Stimulated activated CD8-positive, alpha-beta memory T cell treated with anti-CD3 and anti-CD28 coated beads, Interleukin-15, amount 100 ng/mL, for 24 hours (primary cell): ENCODE measurements around the gene PRKD2.
"Not testable (repeated sequence)": the region's sequence is repeated elsewhere in the genome, so short reads cannot be mapped to it uniquely, and the experiment has no call there.

Experiments used
- DNase-seq: peaks from one replicate; pipeline ENCODE4 v3.0.0-alpha.2; 2020; ENCODE audit warnings: low read depth

PRKD2 gene

DNA sequence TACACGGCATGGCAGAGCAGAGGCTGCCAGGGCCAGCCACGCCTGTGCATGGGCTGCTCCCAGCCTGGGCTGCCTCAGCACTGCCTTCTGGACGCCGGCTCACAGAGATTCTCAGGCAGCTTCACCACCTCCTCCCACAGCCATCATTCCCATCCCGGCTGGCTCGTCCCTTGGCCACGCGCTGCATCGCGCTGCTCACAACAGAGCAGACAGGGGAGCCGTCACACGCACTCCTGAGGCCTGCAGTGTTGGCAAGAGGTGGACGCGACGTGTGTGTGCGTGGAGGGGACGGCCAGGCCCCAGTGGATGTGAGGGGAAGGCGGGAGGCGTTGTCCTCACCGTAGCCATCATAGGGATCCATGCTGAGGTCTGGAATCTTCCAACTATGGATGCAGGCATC is 7.6 kb upstream of the PRKD2 start:
- no peak for DNase-seq

DNA sequence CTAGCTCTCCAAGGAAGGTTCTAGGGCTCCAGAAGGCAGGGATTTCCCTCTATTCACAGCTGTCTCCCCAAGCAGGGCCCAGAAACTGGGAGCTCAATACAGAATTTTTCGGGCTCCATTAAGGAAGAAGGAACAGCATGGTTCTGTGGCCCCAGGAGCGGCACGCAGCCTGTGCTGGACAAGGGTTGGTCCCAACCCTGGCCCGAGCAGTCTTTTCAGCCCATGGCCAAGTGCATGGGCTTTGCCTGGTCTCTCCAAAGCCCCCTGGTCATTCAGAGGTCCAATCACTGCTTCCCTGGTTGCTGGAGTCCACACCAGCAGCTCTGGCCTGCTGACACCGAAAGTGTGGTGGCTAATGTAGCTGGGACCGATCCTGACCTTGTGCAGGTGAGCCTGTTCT is 6.6 kb upstream of the PRKD2 start:
- DNase-seq, result no peak

DNA sequence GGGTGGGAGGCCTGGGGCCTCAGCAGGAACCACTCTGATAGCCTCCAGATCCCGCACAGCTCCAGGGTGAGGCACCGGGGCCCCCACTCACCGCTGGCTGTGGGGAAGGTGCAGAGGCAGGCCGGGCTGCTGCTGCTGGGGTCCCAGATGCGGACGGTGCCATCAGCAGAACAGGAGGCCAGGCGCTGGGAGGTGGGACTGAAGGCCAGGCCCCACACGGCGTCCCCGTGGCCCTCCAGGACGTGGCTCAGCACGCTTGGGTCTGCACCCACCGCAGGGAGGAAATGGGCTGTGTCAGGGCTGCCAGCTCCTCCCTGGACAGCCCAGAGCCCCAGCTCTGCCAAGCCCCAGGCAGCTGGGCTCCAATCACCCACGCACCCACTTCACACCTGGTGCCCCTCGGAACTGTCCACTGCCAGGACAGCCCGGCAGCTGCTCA is 6.1 kb upstream of the PRKD2 start:
- no peak for DNase-seq

DNA sequence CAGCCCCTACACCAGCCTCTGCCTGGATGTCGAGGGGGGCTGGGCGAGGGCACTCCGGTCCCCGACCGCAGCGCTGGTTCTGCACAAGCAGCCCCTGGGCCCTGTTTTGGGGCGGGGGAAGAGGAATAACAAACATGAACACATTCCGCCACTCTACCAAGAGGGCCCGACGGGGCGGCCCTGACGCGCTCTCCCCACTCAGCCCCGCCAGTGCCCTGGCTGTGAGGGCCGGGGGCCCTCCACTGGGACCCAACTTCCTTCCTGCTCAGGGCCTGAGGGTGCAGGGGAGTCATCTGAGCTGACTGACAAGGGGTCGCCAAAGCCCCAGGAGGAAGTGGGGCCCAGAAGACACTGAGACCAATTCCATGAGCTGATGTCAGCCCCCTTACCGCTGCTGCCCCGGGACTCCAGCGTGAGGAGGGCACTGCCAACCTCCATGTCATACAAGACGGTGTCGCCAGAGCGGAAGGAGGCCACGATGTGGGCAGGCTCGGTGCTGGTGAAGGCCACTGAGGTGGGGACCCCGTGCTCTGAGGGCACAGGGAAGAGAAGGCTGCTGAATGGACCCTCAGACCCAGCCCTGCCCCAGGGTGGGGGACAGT is 5.6 kb upstream of the PRKD2 start:
- no peak for DNase-seq

DNA sequence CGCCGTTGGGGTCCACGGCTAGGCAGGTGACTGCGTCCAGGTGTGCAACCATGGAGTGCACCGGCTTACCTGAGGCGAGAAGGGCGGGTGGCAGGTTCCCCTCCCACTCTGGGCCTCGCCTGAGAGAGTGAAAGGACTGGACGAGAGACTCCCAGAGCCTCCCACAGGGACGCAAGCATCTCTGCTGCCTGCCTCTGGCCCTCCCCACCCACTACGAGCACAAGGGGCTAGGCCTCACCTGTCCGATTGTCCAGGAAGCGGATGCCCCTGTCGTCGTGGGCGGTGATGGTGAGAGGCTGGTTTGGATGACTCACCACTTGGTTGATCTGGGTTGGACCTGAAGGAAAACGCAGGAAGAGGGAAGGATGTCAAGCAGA is 5.1 kb upstream of the PRKD2 start:
- no peak for DNase-seq

DNA sequence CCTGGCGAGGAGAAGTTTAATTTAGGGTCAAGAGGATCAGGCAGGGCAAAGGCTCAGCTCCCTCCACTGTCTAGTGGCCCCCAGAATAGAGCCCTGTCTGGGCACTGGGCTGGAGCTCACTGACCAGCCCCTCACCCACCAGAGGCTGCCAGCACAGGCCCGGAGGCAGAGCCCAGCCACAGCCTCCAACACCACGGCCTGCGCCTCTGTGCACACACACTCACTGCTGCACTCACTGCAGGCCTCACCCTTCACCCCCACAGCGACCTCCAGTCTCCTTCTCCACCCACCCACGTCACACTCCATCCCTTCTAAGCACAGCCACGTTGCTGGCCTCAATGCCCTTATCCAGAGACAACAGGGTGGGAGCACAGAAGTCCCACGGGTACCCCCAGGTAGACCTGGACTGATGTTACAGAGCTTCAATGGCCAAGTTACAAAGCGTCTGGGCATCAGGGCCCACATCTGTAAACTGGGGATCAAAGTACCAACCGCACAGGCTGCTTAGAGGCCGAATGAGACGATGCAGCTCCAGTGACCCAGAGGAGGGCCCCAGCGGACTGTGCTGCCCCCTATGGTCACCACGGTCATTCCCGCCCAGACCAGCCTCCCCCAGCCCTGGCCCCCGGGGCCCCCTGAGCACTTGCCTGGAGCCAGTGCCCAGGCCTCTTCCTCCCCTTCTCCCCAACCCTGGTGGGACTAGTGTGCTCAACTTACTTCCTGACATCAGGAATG is 4.5 kb upstream of the PRKD2 start:
- DNase-seq, result no peak

DNA sequence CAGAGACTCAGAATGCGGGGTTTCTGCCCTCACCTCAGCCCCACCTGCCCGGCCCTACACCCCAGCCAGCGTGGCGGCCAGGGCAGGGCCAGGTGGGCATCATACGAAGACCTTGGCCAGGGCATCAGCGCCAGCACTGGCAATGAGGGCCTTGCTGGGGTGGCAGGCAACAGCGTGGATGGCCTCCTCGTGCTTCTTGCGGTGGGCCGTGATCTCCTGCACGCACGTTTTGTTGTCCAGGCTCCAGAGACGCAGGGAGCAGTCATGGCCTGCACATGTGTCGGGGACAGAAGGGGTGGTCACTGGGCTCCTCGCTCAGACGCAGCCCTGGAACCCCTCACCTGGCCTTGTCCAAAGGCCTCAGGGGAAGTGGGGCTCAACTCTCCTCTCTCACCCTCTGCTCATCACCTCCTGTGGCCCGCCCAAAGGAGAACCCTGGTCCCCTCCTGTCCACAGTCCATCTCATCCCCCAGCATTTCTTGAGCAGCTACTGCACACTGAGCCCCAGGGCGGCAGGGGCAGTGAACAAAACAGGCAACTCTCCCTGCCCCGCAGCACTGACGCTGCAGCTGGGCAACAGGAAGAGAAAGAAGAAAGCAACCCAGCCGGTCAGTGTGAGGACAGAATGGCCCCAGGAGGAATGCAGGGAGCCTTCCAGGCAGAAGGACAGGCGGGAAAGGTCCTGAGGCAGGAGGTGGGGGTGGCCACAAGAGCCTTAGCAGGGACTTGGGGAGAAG is 3.8 kb upstream of the PRKD2 start:
- no peak for DNase-seq

DNA sequence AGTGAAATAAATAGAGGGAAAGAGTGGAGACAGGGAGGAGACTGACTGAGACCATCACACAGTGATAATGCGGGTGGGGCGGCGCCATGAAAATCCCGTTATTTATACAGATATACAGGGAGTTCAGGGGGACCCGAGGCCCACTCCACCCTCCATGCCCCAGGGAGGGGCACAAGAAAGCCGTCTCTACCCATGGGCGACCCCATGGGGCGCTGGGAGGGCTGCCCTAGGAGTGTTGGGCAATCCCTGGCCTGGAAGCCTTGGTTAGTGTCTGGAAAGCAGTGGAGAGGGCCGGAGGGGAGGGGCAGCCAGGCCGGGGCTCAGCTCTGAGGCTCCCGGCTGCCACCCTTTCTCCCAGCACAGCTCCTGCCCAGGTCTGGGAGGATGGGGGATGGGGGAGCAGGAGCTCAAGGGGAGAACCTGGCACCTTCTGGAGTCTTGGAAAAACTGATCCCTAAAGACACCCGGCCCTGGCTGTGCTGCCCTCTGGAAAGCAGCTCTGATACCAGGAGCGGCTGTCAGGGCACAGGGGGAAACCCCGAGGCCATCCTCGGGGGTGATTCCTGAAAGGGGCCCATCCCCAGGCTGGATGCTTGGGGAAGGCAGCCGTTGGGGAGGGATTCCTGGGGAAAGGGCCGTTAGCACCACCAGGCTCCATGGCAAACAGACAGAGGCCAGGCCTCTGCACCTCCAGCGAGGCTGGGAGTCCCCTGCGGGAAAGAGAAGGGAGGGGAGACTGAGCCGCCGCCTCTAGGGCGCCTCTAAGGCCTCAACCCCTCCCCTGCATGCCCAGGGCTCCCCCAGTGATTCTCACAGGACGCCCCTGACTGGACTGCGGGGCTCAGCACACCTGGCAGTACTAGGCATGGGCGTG is 3.0 kb upstream of the PRKD2 start:
- DNase-seq, result no peak

DNA sequence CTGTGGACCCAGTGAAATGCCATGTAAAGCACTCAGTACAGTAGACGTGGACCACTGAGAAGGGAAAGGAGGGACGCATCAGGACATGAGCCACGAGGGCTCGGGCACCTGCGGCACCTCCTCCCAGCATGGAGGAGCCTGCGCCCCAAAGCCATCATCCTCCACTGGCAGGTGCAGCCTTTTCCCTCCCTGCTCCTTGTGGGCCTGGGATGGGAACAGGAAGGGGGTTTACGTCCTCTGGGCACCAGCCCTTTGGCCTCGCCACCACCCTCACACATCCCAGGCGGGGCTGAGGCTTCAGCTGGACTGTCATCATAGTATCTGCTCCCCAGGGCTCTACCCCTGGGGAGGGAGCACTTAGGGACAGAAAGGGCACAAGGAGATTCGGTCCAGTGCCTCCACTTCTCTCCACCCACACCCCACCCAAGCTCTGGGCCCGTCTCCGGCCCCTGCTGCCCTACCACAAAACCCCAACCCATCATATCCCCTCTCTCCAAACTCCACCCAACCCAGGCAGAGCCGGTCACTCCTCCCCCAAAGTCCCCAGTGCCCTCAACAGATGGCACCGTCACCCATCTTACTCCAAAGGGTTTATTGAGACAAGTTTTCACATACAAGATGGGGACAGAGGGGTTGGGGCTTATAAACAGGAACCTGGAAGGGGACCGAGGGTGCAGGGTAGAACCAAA is 2.2 kb upstream of the PRKD2 start:
- DNase-seq, result no peak

DNA sequence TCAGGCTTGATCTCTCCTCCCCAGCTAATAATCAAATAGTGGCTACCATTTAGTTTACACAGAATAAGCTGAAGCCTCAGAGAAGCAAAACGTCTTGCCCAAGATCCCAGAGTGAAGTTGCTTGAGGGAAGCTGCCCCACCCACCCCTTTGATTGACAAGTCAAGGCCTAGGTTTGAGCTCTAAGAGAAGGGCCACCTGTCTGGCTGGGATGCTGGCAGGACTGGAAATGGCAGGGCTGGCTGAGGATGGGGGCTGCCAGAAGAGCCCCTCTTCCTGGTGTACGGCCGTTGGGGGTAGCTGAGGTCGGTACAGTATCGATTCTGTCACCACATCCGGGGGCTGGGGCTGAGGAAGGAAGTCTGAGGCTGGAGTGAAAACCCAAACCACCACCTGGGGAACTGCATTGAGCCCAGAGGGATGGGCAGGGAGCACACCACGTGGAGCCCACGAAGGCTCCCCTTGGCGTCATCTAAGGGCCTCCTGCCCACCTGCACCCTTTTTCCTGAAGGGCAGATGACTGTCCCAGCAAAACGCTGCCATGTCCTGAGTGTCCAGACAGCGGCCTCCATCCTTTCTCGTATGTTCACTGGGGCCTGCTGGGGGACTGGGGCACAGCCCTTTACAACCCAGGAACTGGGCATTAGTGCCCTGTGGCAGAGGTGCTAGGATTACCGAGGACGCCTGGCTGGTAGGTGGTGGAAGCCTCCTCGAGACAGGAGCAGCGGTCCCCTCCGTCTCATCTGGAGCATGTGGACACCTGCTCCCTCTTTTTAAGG is 1.4 kb upstream of the PRKD2 start:
- DNase-seq, result no peak

DNA sequence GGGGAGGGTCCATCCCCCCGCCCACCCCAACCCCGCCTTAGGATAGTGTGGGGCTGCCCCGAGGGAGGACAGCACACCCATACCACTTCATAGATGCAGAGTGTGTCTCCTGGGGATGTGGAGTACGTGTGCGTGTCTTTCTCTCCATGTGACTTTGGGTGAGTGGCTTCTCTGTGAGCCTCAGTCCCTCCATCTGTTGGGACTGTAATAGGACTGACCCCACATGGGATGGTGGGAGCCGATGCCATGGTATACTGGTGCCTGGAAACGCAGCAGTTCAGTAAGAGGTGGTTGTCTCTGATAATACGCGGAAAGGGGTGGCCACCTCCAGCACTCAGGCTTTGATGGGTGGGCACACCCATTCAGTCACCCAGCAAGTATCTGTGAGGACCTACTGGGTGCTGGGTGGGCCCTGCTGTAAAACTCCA is 816 bp upstream of the PRKD2 start:
- no peak for DNase-seq

DNA sequence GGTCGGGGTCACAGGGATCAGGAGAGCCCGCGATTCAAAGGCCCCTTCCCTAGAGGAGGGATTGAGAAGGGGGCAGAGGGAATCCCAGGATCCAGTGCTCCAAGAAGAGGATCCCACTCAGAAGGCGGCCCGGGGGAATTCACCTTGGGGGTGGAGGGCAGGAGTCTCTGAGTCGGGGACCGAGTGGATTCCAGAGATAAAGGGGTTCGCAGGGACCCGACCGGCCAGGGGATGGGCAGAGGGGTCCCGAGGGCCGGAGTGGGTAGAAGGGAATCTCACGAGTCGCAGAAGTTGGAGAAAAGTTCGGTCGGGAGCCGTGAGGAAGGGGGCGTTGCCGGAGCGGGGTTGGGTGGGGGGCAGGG is 261 bp downstream of the PRKD2 start:
- DNase-seq, result no peak

DNA sequence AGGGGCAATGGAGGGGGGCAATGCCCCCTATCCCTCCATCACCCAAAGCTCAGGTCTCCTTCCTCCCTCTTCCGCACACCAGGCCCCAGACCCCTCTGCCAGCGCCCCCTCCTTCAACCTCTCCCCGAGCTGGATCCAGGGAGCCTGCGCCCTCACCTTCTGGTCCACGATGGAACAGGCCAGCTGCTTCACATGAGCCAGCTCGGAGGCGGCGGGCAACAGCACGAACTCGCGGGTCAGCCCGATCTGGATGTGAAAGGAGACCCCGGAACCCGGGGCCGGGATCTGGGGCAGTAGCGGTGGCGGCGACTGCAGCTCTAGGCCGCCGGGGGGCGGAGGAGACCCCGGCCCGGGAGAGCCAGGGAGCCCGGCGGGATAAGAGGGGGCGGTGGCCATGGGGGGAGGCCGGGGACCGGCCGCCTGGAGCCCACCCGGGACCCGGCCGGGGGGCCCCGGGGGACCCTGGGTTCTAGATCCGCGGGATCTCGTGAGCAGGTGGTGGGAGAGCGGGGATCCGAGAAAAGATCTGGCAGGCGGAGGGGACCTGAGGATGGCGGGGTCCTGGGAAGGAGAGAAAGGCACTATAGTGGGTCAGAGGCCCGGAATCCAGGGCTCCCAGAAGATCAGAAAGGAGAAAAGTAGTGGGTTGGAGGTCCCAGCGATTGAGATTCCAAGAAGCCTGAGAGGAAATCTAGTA is 791 bp downstream of the PRKD2 start:
- DNase-seq, result no peak

DNA sequence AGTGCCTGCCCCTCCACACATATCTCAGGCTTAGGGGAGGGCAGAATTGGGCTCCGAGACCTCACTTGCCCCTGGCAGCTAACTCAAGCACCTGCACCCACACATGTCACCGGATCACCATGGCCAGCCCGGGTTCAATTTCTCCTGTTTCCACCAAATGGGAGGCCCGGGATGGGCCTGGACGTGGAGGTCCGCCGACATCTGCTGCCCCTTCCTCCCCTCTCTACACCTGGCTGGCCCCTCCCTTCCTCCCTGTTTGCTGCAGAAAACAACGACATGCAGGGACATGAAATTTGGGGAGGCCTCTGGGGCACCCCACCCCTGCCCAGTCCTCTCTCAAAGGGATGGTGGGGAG is 1.3 kb downstream of the PRKD2 start:
- DNase-seq, result no peak

DNA sequence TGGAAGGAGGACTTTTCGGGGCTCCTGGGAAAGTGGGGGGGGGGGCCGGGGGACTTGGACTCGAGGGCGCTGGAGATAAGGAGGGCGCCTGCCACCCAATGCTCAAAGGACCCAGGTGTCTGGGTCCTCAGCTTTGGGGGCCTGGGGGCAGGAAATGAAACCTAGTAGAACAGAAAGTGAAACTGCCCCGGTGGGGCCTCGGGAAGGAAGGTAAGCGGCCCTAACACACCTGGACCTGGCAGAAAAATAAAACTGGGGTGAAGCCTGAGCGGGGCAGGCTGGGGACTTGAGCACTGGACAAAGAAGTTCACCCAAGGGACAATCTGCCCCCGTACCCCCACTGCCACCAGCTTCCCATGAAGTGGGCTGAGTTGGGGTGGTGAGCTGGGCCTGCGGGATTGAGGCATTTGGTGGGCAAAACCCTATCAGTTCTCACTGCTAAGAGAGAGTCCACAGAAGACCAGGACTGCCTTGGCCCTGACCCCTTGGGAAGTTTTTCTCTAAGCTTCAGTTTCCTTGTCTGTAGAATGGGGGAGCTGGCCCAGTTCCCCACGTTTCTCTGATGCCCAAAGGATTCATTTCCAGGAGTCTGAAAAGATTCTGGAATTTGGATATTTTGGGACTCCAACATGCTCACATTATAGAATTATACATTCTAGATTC is 2.3 kb downstream of the PRKD2 start:
- DNase-seq, result no peak

DNA sequence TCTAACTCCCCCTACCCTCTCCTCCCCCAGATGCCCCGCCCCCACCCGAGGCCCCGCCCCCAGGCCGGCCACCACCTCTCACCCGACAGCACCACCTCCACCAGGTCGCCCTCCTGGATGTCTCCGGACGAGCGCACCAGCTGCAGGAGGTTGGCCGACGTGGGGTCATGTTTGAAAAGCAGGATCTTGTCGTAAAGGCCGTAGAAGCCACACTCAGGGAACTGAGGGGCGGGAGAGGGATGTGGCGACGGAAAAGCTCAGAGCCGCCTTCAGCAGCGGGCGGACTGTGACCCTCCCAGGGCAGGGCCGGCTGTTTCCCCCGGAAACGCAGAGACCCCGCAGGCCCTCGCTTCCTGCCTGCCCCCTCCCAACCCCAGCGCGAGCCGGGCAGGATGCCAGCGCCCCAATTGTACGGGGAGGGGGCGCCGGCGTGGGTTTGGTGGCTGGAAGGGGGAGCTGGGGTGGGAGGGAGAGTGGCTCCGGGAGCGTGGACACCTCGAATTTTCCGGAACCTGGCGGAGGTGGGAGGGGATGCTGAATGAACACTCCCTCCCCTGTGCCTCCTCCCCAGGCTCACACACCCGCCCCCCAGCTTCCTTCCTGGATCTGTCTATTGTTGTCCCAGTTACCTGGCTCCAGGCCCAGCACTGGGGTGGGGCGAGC is 3.0 kb downstream of the PRKD2 start:
- peak; percentile 33 for DNase-seq

DNA sequence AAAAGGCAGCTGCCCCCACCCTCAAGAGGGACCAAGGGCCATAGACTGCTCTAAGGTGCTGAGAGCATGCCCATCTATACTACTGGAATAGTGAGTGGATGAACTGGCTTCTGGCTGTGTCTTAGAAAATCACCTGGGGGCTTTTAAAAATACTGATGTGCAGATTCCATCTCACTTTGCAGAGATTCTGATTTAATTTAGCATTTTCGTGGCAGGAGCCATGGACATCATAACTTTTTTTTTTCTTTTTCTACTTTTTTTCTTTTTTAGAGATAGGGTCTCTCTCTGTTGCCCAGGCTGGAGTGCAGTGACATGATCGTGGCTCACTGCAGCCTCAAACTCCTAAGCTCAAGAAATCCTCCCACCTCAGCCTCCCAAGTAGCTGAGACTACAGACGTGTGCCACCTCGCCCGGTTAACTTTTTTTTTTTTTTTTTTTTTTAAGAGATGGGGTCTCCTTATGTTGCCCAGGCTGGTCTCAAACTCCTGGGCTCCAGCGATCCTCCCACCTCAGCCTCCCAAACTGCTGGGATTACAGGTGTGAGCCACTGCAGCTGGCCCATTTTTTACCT is 4.1 kb downstream of the PRKD2 start:
- DNase-seq, result not testable (repeated sequence)

DNA sequence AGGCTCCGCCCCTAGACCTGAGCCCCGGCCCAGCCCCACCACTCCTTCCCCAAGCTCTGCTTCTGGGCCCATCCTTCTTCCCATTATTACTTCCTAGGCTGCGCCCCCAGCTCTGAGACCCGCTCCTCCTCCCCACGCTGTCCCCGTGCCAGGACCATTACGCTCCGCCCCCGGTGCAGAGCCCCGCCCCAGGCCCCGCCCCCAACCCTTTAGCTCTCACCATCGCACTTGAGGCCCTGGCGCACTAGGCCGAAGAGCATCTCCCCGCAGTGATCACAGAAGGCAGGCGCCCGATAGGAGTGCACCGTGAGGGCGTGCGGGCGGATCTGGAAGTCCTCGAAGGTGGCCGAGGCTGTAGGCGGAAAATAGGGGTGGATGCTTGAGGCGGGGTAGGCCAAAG is 6.2 kb downstream of the PRKD2 start:
- no peak for DNase-seq
